CD4-positive, alpha-beta T cell treated with Interleukin-2 at 100 ng/mL for 4 hours (primary cell): ENCODE measurements around the gene SMAD5.

Experiments
- DNase-seq: peaks from one replicate; pipeline ENCODE4 v3.0.0-alpha.2; 2020; ENCODE audit warnings: low spot score

The SMAD5 gene

DNA sequence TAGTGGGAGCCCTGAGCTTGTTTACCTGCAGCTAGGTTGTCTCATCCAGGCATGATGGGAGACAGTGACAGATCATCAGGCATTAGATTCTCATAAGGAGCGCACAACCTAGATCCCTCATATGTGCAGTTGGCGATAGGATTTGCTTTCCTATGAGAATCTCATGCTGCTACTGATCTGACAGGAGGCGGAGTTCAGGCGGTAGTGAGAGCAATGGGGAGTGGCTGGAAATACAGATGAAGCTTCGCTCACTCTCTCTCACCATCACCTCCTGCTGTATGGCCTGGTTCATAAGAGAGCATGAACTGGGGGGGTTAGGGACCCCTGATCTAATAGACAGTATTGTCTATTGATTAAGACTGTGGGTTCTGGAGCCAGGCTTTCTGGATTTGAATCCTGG is 24.9 kb downstream of the SMAD5 start:
- DNase-seq, result no peak

- DNase-seq, result no peak
These were observed 26.8 kb downstream of the SMAD5 start for GRCh38 chr5:136159457-136159856.

GRCh38 chr5:136162008-136162407 is 29.4 kb downstream of the SMAD5 start:
- no peak for DNase-seq

DNA sequence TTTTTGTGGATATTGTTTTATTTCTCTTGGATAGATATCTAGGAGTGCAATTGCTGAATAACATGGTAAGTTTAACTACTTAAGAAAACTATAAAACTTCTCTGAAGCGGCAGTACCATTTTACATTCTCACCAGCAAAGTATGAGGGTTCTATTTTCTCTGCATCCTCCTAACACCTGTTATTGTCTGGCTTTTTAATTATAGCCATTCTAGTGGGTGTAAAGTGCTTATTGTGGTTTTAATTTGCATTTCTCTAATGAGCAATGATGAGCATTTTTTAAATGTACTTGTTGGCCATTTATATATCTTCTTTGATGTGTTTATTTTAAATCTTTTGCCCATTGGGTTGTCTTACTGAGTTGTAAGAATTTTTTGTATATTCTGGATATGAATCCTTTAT is 31.6 kb downstream of the SMAD5 start:
- no peak for DNase-seq

DNA sequence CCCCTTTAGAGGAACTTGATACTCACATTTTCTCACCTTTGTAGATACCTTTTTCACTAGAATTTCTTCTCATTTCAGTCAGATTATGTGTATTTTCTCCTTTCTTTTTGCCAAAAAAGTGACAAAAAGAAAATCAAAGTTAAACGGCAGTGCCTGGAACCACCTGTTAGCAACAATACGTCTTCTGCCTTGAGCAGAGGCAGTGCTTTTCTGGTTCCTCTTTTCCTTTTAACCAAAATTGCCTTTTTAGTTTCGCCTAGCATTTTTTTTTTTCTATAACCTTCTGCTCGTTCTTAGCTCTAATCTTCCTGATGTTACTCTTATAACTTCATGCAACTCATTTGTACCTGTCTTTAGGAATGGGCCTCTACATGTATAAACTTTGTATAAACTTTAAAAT is 34.3 kb downstream of the SMAD5 start:
- no peak for DNase-seq

GRCh38 chr5:136169218-136169617 is 36.6 kb downstream of the SMAD5 start:
- no peak for DNase-seq

GRCh38 chr5:136174021-136174659 is 41.5 kb downstream of the SMAD5 start:
- DNase-seq, result peak; percentile 15

GRCh38 chr5:136182618-136183017 is 50.0 kb downstream of the SMAD5 start:
- no peak for DNase-seq

DNA sequence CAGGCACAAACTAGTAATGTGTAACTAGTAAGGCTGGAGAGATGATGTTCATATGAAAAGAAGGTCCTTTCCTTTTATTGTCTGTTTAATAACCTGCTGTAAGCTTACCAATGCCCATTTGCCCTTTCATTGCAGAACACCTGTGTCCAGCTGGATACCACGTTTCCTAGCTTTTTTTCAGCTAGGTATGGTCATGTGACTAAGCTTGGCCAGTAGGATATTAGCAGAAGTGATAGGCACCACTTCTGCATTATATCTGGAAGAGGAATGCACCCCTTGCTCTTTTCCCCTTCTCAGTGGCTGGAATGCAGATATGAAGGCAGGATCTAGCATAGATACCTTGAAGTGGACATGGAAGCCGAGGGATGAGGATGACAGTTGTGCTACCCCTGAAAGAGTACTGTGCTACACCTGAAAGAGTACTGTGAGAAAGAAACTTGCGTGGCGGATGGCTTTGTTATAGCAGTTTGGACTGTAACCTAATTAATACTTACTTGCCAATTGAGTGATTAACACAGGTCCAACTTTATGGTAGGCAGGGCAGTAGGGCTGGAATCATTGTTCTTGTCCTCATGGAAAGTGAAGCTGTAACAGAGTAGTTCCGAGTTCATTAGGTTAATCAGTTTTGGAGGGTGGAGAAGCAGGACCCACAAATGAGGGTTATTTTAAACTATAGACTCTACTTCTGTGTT is 53.5 kb downstream of the SMAD5 start:
- no peak for DNase-seq

GRCh38 chr5:136186796-136187195 is 54.2 kb downstream of the SMAD5 start:
- DNase-seq, result no peak

DNA sequence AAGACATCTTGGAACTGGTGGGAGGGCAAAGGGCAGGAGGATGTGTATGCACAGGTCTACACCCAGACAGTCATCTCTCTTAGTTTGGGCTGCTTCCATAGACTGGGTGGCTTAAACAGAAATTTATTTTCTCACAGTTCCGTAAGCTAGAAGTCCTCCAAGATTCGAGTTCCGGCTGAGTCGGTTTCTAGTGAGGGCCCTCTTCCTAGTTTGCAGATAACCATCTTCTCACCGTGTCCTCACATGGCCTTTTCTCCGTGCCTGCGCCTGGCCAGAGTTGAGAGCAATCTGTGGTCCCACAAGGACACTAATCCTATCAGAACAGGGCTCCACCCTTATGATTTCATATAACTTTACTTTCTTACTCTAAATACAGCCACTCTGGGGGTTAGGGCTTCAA is 56.2 kb downstream of the SMAD5 start:
- DNase-seq, result no peak

DNA sequence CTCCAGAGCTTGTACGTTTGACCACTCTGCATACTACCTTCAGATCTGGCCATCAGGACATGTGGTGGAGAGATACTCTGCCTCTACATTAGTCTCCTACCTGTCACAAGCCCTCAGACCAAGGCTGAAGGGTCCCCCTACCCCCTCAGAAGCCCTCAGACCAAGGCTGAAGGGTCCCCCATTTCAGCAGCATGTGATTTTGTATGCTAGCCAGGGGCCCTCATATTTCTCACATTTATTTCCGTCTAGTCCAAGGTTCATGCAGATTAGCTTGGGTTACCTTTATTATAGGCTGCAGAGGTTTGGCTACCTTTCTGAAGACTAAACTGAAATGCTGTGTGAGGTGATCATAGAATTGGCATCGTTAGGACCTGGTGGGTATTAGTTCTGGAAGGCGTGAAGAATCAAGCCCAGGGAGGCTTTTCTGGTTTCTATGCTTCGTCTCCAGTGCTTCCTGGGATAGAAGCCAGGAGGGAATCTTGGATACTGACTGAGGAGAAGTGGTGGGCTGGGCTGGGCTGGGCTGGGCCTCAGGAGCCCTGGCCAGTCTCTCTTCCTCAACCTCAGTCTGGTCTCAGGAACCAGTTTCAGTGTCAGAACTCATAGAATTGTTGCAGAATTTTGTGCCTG is 57.6 kb downstream of the SMAD5 start:
- DNase-seq, result no peak

DNA sequence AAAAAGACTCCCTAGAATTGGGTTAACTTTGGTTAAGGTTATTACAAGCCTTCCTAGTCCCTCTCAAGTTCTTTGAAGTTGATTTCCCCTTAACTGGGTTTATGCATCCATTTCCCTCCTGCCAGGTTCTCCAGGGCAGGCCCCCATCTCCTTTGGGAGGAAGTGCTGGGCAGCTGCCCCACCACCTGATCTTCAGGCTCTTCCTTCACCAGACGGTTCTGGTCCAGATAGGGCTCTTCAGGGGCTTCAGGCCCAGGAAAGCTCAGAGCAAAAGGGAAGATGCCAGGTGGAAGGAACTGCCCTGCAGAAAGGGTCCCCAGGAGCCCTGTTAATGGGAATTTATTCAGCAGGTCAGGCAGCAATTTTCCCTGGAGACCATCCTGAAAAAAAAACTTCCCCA is 58.3 kb downstream of the SMAD5 start:
- no peak for DNase-seq

DNA sequence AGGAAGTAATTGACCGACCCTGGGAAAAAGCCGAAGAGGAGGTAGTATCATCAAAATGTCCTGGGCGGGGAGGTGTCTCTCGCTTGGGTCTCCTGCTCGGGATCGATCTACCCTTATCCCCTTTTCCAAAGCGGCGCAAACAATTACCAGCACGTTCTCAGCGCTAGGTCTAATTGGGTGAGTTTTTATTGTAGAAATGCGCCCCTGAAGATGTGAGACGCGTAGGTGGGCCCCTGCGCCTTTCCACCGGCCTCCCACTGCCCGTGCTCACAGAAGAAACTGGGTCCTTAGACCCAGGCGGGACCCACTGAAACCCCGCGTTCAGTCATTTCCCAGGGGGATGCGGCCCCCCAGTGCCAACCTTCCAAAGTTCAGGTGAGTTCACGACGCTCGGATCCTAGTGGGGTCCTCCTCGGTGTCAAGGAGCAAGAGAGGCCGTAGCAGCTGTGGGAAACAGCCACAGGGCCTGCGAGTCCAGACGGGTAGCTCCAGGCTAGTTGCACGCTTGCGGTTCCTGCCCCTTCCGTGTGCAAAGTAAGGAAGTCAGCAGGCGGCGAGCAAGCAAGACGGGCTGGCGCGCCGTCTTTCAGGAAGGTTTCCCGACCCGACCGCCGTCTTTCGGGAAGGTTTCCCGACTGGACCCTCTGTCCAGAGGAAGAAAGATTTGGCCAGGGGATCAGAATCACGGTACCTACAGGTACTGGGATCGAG is 58.8 kb downstream of the SMAD5 start:
- DNase-seq, result no peak

DNA sequence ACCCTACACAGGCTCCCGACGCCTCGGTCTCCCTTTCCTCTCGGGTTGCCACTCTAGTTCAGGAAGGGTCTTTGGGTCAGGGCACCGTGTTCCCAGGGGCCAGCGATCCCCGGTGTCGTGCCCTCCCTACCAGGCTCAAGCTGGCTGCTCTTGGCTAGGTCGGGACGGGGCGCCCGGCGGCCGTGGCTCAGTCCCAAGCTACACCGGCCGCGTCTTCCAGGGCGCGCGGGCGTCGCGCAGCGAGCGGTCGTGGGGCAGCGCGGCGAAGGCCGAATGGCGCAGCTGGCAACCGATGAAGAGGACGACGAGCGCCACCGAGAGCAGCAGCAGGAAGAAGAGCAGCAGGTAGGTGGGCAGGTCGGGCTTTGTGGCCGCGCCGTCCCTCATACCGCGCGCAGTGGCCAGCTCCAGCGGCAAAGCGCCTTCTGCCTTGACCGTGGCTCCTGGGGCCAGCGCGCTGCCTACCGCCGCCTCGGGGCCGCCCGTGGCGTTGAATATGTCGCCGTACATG is 59.4 kb downstream of the SMAD5 start:
- no peak for DNase-seq

DNA sequence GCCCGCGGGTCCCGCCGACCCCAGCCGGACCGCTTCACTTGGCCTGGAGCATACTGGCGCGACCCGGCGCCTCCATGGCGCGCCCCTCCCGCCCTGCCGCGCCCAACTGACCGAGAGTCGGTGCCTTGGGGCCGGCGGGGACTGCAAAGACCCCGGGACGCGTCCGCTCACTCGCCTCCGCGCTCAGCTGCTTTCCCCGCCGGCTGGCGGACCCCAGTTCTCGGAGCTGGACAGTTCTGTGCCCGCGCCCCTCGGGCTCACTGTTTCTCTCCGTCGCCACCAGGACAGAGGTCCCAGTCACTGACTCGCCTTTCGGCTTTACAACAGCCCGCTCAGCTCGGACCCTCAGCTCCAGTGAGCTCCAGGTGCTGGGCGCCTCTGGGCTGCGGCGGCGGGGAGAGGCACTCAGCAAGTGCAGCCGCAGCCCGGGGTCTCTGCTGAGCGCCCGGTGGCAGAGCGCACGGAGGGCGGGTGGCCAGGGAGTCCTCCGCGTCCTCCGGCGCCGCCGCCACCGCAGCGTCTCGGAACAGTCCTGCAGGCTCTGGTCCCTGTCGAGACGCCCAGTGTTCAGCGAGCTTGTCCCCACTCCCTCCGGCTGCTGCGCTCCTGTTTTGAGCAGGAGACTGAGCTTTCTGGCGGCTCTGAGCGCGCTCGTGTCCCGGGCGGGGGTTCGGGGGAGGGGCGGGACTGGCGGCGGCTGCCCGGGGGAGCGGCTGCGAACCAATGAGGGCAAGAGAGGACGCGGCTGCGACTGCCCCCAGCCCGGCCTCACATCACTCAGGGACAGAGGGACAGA is 60.1 kb downstream of the SMAD5 start, which contains the start of gene SMIM32:
Gene SMIM32, minus strand, starts transcription at position 637 of the 796 bp plus-strand sequence. CDS start 638 bp downstream, outside the sequence.
- no peak for DNase-seq

GRCh38 chr5:136193322-136193935 is 60.8 kb downstream of the SMAD5 start:
- DNase-seq, result no peak

- no peak for DNase-seq
These were observed 61.9 kb downstream of the SMAD5 start for GRCh38 chr5:136194576-136194975.

DNA sequence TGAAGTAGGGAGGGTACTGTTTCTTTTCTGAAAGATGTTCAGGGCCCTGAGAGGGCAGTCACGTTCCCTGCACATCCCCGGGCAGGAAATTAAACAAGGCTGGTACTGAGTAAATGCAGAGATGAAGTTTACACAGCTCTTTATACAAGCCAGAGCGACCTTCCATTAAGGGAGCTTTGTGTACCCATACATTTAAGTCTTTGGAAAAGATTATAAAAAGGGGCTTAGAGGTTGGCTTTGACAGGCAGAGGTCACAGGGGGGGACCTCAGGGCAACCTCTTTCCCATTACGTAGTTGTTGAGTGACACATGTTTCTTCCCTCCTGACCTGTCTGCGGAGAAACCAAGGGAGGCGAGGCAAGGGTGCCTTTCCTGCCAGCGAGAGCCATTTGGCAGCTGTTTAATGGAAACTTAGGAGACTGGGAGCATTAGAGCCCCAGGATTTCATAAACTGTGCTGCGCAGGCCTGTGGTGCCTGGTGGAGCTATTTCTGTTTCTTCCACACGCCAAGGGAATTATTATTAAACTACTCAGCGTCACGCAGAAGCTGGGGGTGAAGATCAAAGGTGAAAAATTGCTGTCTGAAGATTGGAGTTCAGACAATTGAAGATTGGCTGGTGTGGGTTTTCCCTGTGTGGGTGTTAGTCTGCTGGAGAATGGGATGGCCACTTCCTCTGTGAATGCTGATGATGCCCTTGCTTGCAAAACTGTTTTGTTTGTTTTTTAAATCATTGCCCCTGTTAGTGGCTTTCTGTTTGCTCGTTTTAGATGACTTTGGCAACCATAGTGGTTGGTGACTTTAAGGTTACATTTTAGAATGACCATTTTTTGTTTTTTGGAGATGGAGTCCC is 63.6 kb downstream of the SMAD5 start:
- DNase-seq, result no peak

DNA sequence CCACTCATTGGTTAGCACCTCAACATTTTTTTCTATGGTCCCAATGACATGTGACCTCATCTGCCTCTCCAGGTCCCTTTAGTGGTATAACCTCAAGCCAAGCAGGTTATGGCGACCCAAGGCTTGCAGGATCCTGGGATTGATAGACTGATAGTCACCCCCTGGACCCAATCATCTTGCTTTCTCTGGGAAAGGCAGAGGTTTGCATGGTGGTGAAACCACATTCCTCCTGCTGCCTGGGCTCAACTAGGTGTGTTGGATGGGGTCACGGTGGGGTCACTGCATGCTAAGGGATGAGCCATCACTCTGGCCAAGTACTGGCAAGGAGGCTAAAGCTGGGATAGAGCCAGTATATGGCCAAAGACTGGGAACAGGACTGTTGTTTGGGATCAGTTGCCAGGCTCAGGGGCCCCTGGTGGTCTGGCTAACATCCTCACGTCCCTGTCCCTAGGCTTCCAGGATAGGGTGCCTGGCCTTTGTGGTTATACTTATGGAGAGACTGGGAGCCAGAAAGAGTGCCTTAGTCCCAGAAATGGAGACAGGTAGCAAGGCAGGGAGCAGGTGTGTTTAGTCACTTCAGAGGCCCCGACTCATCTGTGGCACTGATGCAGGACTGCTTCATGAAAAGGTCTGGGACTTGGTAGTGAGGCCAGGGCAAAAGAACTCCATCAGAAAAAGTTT is 65.0 kb downstream of the SMAD5 start:
- no peak for DNase-seq
